ENCODE results near the gene OXNAD1.

DNA sequence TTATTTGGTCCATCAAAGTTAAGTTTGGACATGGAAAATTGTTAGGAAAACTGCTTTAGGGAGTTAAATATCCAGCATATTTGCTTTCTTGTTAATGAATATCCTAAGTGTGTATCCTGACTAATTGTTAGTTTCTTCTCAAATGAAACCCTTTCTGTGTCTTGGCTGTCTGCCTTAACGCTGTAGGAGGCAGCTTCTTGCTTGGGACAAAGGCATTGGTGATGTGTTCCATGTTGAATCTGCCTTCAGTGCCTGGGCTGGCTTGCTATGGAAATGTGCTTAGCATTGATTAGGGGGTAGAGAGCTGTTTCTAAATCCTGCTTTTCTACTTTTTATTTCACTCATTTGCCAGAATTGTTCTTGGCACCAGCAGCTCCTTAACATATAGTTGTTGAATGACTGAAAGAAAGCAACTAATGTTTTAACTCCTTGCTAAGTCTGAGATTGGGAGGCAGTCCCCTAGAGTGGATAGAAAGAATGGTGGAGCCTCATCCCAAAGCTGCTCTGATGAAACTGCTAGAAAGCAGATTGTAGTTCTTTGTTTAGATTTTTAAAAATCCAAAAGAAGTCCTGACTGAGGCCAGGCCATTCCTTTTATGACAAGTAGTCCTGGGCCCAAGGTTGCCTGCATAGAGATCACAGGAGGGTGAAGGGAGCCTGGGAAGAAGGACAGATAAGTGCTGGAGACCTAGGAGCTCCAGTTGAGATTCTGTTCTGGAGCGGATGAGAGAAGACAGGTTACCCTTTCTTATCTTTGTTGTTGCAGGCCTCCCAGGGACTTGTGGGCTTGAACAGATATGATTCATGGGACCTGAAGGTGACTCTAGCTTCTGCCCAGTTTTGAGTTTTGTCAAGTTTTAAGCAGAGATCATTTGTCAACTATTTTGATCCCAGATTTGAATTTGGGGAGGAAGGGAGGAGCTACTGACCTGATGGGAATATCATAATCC is 39.3 kb downstream of the OXNAD1 start:
- TF ChIP-seq EZH2phosphoT487 (IDR thresholded peaks at IDR 0.05; ENCODE audit: borderline replicate concordance, low read depth, low read length), result no peak
- TF ChIP-seq, protein P1, sequence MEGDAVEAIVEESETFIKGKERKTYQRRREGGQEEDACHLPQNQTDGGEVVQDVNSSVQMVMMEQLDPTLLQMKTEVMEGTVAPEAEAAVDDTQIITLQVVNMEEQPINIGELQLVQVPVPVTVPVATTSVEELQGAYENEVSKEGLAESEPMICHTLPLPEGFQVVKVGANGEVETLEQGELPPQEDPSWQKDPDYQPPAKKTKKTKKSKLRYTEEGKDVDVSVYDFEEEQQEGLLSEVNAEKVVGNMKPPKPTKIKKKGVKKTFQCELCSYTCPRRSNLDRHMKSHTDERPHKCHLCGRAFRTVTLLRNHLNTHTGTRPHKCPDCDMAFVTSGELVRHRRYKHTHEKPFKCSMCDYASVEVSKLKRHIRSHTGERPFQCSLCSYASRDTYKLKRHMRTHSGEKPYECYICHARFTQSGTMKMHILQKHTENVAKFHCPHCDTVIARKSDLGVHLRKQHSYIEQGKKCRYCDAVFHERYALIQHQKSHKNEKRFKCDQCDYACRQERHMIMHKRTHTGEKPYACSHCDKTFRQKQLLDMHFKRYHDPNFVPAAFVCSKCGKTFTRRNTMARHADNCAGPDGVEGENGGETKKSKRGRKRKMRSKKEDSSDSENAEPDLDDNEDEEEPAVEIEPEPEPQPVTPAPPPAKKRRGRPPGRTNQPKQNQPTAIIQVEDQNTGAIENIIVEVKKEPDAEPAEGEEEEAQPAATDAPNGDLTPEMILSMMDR (conservative IDR thresholded peaks at IDR 0.05; ENCODE audit: low read length), result no peak

All from OCI-LY7 (cell line).